Endothelial cell of umbilical vein (primary cell): ENCODE measurements around the gene VMP1. TPM values are rescaled to one million over a fixed set of nuclear protein-coding genes. Genes with fewer than 3 reads are reported as not detected.
A peak's percentile ranks its signal among the peaks of the same experiment; 100 is the strongest.

ENCODE experiments used
- BruUV-seq: library from RNA; stranded (reverse); fragments of 400-500 nt; replicated peaks from 2 replicates; lab custom pipeline; 2021; lab: Mats Ljungman, UMichigan
- CTCF ChIA-PET: fragments of 300-600, 350-600 bp; sonication (Branson Sonifier 250); formaldehyde crosslinking; loops from one replicate; lab custom pipeline; 2021; ENCODE audit warnings: antibody characterized with exemption, inconsistent platforms; lab: Charles Lee
- POLR2A ChIA-PET: fragments of 300-600, 350-600 bp; sonication (Branson Sonifier 250); formaldehyde crosslinking; loops from one replicate; lab custom pipeline; 2021; ENCODE audit warnings: antibody characterized with exemption, inconsistent platforms; lab: Charles Lee
- DNase-seq: peaks from one replicate; pipeline ENCODE4 v3.0.0-alpha.2; 2011; ENCODE audit warnings: low read depth, low spot score
- FAIRE-seq: peaks from 2 replicates; lab custom pipeline; 2011; peaks lifted over from hg19 to GRCh38; lab: Jason Lieb, UNC
- H2AFZ ChIP-seq: 2 replicates; pipeline ENCODE4 v1.6.0; 2012; ENCODE audit warnings: low read depth, low read length, control low read depth, inconsistent platforms
- H3K27ac ChIP-seq: 2 replicates; pipeline ENCODE4 v1.5.1; 2011; ENCODE audit warnings: low read depth, mild to moderate bottlenecking, control low read depth, low read length, moderate library complexity; ENCODE audit not compliant: insufficient read depth
- H3K27me3 ChIP-seq, 2 experiments: 2 replicates each; pipeline versions ENCODE4 v1.6.0 to v1.6.1; 2011; ENCODE audit warnings: low read length in 2 of 2, mixed read lengths in 1 of 2; ENCODE audit not compliant: control insufficient read depth in 2 of 2, insufficient read depth in 2 of 2
- H3K36me3 ChIP-seq, 2 experiments: 2 replicates in 1 of 2; 3 replicates in 1 of 2; pipeline ENCODE4 v1.5.1; 2011; ENCODE audit warnings: low read length in 2 of 2, mild to moderate bottlenecking in 1 of 2, moderate library complexity in 1 of 2; ENCODE audit not compliant: control insufficient read depth in 2 of 2, insufficient read depth in 2 of 2; ENCODE audit errors: extremely low read depth in 1 of 2
- H3K4me1 ChIP-seq: 3 replicates; pipeline ENCODE4 v1.5.1; 2011; ENCODE audit warnings: mild to moderate bottlenecking, low read length; ENCODE audit not compliant: control insufficient read depth, insufficient read depth; ENCODE audit errors: extremely low read depth
- H3K4me2 ChIP-seq: 2 replicates; pipeline ENCODE4 v1.6.1; 2011; ENCODE audit warnings: low read length, control low read depth, mixed read lengths; ENCODE audit not compliant: insufficient read depth
- H3K4me3 ChIP-seq, 3 experiments: fragments of 200-600 bp in 1 of 3; sonication (generic), shearing (Covaris generic) in 1 of 3; replicated peaks in 1 of 3; 2 replicates each; pipeline ENCODE4 v1.5.1; 2011 to 2016; ENCODE audit warnings: control low read depth in 3 of 3, low read length in 3 of 3, mild to moderate bottlenecking in 2 of 3, inconsistent platforms in 1 of 3, low read depth in 1 of 3, moderate library complexity in 1 of 3; ENCODE audit not compliant: insufficient read depth in 1 of 3
- H3K79me2 ChIP-seq: 2 replicates; pipeline ENCODE4 v1.6.0; 2012; ENCODE audit warnings: low read length, inconsistent platforms; ENCODE audit not compliant: control insufficient read depth, insufficient read depth
- H3K9ac ChIP-seq: replicated peaks from 2 replicates; pipeline ENCODE3; 2011; ENCODE audit warnings: low read length, control low read depth; ENCODE audit not compliant: insufficient read depth; ENCODE audit errors: extremely low read depth
- H3K9me1 ChIP-seq: replicated peaks from 3 replicates; pipeline ENCODE4 v1.6.0; 2011; ENCODE audit warnings: mild to moderate bottlenecking, low read length; ENCODE audit not compliant: control insufficient read depth, insufficient read depth; ENCODE audit errors: extremely low read depth
- H3K9me3 ChIP-seq: replicated peaks from 2 replicates; pipeline ENCODE4 v1.5.1; 2012; ENCODE audit warnings: low read length, inconsistent platforms; ENCODE audit not compliant: control insufficient read depth, insufficient read depth
- H4K20me1 ChIP-seq: replicated peaks from 2 replicates; pipeline ENCODE3; 2011; ENCODE audit warnings: mild to moderate bottlenecking, low read length; ENCODE audit not compliant: control insufficient read depth, insufficient read depth; ENCODE audit errors: extremely low read depth
- CTCF ChIP-seq, 2 donors: IDR thresholded peaks; 1 replicate in 1 of 2; 2 replicates in 1 of 2; pipeline ENCODE4 v1.5.1; 2011; ENCODE audit warnings: low read length in 2 of 2, mild to moderate bottlenecking in 2 of 2, moderate library complexity in 2 of 2, control low read depth in 1 of 2, inconsistent platforms in 1 of 2, low read depth in 1 of 2; ENCODE audit not compliant: insufficient read depth in 1 of 2; ENCODE audit errors: extremely low read depth in 1 of 2
- EZH2 ChIP-seq: IDR thresholded peaks from 2 replicates; pipeline ENCODE4 v1.6.1; 2012; ENCODE audit warnings: borderline replicate concordance, low read depth, mild to moderate bottlenecking, moderate library complexity, low read length, inconsistent platforms; ENCODE audit not compliant: severe bottlenecking
- FOS ChIP-seq: IDR thresholded peaks from 2 replicates; pipeline ENCODE4 v1.6.1; 2011; ENCODE audit warnings: mild to moderate bottlenecking, low read length, moderate library complexity, borderline replicate concordance; ENCODE audit not compliant: insufficient read depth
- GATA2 ChIP-seq: IDR thresholded peaks from 2 replicates; pipeline ENCODE4 v1.7.0; 2011; ENCODE audit warnings: low read depth, mild to moderate bottlenecking, moderate library complexity, mixed read lengths, low read length; ENCODE audit not compliant: insufficient read length, insufficient read depth
- JUN ChIP-seq: IDR thresholded peaks from 2 replicates; pipeline ENCODE4 v1.6.1; 2011; ENCODE audit warnings: borderline replicate concordance, low read depth; ENCODE audit not compliant: insufficient read length, insufficient read depth
- MAX ChIP-seq: IDR thresholded peaks from 2 replicates; pipeline ENCODE4 v1.6.1; 2011; ENCODE audit not compliant: insufficient read depth, insufficient read length
- MYC ChIP-seq: IDR thresholded peaks from one replicate; pipeline ENCODE4 v1.6.1; 2011; ENCODE audit warnings: mild to moderate bottlenecking, low read depth, low read length
- POLR2A ChIP-seq: IDR thresholded peaks from 2 replicates; pipeline ENCODE4 v1.6.1; 2012; ENCODE audit warnings: low read depth, mild to moderate bottlenecking, control low read depth, low read length
- POLR2AphosphoS5 ChIP-seq: IDR thresholded peaks from 2 replicates; pipeline ENCODE4 v1.6.1; 2012; ENCODE audit warnings: low read depth, mild to moderate bottlenecking, control low read depth, low read length, moderate library complexity; ENCODE audit not compliant: insufficient read depth
- dilution Hi-C: fragments of 300-500 bp; cut with MboI; formaldehyde crosslinking; loops from one replicate; pipeline ENCODE4 v1.15.0; 2019; ENCODE audit warnings: low sequenced_read_pairs; ENCODE audit not compliant: extremely low pct_ligation_motif_present
- intact Hi-C: fragments of 100-400 bp; cut with micrococcal nuclease; formaldehyde crosslinking; loops from one replicate; pipeline ENCODE4 v1.10.0; 2022
- polyA plus RNA-seq, 4 experiments: library from polyadenylated mRNA; depleted of rRNA in 3 of 4; stranded (reverse) in 3 of 4; unstranded in 1 of 4; fragments of >200 nt; gene quantifications; 2 replicates each; pipeline versions ENCODE4 v1.2.1 to v1.2.3, GENCODE V29; 2011 to 2012; ENCODE audit warnings: missing spikeins in 1 of 4
- total RNA-seq: library from RNA; stranded (reverse); gene quantifications from 2 replicates; pipeline ENCODE4 v1.2.3, GENCODE V29; 2021

The VMP1 gene
- total and polyA plus RNA-seq, 2 donors (not counting 3 experiments of a cell fraction or from before 2014, with no cell fraction given) = 138 to 270 TPM

GRCh38 chr17:59757043-59757442 lies 49.6 kb downstream of the VMP1 start:
- H3K27ac ChIP-seq = peak overlapping the region; percentile 100
- ChIA-PET CTCF (interaction anchor here (1.0 to 1.4 kb wide), 5 partner anchors 14 to 103 kb away, joined by 3 to 5 read pairs (median 4); no protein-coding TSS in a partner anchor), POLR2A (interaction anchor here (0.7 kb wide), 2 partner anchors 81 to 93 kb away, joined by 3 to 4 read pairs; no protein-coding TSS in a partner anchor)
- dilution Hi-C loops (no loop called here), intact Hi-C loops (no loop called here)
- H3K4me3 ChIP-seq = no peak overlapping the region
- H3K36me3 ChIP-seq = no peaks in the 10 kb centered on the region
- H3K9me3 ChIP-seq = no peaks in the 10 kb centered on the region
- H3K4me2 ChIP-seq = peak overlapping the region; percentile 69
- DNase-seq = no peak
- TF ChIP-seq MAX = no peak
- H3K79me2 ChIP-seq = peaks cover 27% of the 10 kb centered on the region
- H3K27me3 ChIP-seq = no peaks in the 10 kb centered on the region
- H3K9me1 ChIP-seq = no peaks in the 10 kb centered on the region
- H4K20me1 ChIP-seq = no peaks in the 10 kb centered on the region
- H3K9ac ChIP-seq = peak overlapping the region; percentile 99
- BruUV-seq = no TSS peak
- peaks cover 59% of the 10 kb centered on the region for H3K4me1 ChIP-seq
- no peak for FAIRE-seq
- no peak overlapping the region for H2AFZ ChIP-seq

GRCh38 chr17:59757470-59757869 lies 50.0 kb downstream of the VMP1 start:
- Histone ChIP-seq H4K20me1 (no peaks in the 10 kb centered on the region), H3K79me2 (peaks cover 28% of the 10 kb centered on the region), H2AFZ (no peak overlapping the region), H3K9me1 (no peaks in the 10 kb centered on the region), H3K4me3 (no peak overlapping the region), H3K27me3 (no peaks in the 10 kb centered on the region), H3K4me2 (peak overlapping the region; percentile 69), H3K36me3 (no peaks in the 10 kb centered on the region), H3K27ac (peak overlapping the region; percentile 100), H3K4me1 (peaks cover 63% of the 10 kb centered on the region), H3K9ac (peak overlapping the region; percentile 99), H3K9me3 (no peaks in the 10 kb centered on the region)
- DNase-seq = peak; percentile 21
- no peak for FAIRE-seq
- intact Hi-C loops (no loop called here), dilution Hi-C loops (no loop called here)
- POLR2A ChIA-PET = interaction anchor here (0.7 kb wide), 2 partner anchors 80 to 92 kb away, joined by 3 to 4 read pairs; no protein-coding TSS in a partner anchor
- no peak for TF ChIP-seq POLR2AphosphoS5
- no peak for TF ChIP-seq GATA2
- no peak for TF ChIP-seq POLR2A
- no peak for TF ChIP-seq EZH2
- TF ChIP-seq CTCF (IDR thresholded peaks at IDR 0.05; ENCODE audit: extremely low read depth in 1 of 2, insufficient read depth in 1 of 2, low read depth in 1 of 2, low read length in 2 of 2) = no peak
- TF ChIP-seq JUN = no peak
- TF ChIP-seq FOS = no peak
- TF ChIP-seq MAX = no peak
- TF ChIP-seq MYC = no peak
- no TSS peak for BruUV-seq
- CTCF ChIA-PET = interaction anchor here (1.0 to 1.4 kb wide), 5 partner anchors 14 to 102 kb away, joined by 3 to 5 read pairs (median 4); no protein-coding TSS in a partner anchor
